HUDEP-2 (cell line): ENCODE data around the gene GFPT1.
"Not testable (repeated sequence)": the region's sequence is repeated elsewhere in the genome, so short reads cannot be mapped to it uniquely, and the experiment has no call there.

Experiments used
- DNase-seq, 76 experiments: peaks; one replicate each; lab custom pipeline; 2025; ENCODE audit not compliant: unreplicated experiment in 76 of 76; lab: John Stamatoyannopoulos, UW

Gene GFPT1

DNA sequence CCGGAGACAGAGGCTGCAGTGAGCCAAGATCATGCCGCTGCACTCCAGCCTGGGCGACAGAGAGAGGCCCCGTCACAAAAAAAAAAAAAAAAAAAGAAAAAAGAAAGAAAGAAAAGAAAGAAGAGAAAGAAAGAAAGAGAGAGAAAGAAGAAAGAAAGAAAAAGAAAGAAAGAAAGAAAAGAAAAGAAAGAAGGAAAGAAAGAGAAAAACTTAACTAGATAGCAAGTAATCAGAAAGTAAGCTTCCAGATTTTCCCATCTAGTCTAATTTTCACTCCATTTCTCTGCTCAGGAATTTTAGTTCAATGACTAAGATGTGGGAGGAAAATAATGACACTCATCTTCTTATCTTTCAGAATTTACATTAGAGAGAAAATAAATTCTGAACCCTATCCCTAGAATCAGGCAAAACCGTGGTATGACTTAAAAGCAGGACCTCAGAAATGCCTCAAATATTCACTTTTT, 2.4 kb downstream of the GFPT1 start:
- no peak for DNase-seq

DNA sequence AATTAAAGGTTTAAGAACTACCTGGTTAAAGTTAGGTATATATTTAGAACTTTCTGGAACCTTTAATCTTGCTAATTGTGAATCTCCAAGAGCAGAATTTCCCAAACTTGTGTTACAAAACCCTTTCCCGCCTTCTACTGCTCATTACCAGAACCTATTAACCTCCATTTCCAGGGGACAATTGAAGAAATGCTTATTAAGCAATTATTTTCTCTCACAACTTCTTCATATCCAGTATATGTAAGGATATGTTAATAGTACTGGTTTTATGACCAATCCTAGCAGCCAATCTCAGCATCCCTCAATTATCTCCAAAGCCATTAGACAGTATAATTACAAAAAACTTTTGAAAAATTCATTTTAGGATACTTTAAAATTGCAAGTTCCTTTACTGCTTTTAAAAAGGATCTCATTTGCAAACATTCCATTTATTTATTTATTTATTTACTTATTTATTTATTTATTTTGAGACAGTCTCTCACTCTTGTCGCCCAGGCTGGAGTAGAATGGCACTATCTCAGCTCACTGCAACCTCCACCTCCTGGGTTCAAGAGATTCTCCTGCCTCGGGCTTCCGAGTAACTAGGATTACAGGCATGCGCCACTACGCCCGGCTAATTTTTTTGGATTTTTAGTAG, 3.7 kb downstream of the GFPT1 start:
- no peak for DNase-seq

DNA sequence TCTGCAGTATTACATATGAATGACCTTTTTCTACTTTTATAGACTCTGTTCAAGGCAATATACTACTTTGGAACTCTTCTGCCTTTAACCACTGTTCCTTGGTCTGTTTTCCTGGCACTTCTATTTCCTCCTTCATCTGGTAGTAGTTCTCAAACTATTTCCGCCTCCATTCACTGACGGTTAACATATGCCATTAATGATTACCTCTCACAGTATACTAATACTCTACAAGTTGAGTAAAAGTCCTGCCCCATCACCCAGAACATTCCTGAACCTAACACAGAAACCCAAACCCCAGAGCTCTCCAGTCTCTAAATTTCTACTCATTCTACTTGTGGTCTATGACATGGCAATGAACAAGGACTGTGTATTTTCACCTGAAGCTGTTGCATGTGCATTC, 4.5 kb downstream of the GFPT1 start:
- no peak for DNase-seq

DNA sequence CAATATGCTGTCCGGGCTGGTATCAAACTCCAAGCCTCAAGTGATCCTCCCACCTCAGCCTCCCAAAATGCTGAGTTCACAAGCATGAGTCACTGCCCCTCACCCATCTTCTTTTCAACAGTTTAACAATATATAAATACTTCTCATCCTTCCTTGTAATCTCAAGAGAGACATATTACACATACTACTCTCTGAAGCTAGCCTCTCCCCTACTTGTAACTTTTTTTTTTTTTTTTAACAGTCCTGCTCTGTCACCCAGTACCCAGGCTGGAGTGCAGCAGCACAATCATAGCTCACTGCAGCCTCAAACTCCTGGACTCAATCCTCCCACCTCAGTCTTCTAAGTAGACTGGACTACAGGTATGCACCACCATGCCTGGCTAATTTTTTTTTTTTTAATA, 5.7 kb downstream of the GFPT1 start:
- DNase-seq, result peak in 11 of 76 experiments; percentile 3 to 27 (median 13)

DNA sequence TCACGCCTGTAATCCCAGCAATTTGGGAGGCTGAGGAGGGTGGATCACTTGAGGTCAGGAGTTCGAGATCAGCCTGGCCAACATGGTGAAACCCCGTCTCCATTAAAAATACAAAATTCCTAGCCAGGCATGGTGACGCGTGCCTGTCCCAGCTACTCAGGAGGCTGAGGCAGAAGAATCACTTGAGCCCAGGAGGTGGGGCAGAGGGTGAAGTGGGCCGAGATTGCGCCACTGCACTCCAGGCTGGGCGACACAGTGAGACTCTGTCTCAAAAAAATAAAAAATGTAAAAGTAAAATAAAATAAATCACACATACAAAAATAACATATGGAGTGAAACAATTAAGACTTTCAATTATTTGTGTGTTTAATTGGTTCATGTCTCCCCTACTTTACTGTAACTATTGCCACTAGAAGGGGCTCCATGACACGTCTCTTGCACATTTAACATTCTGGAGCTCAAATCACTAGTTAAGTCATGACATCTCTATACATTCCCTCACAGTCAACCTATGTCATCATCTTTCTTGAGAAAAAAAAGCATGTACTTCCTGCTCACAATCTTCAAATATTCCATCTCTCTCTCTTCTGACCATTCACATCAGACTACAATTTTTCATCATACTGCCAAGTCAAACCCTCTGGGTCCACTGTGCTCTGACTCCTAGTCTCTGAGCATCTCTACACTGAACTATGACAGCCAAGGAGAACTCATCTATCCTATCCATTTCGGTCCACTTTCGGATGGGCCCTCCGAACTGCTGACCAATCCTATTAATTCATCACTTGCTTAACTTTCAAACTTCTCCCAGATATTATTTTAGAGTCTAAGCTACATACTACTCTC, 6.7 kb downstream of the GFPT1 start:
- DNase-seq, result no peak

DNA sequence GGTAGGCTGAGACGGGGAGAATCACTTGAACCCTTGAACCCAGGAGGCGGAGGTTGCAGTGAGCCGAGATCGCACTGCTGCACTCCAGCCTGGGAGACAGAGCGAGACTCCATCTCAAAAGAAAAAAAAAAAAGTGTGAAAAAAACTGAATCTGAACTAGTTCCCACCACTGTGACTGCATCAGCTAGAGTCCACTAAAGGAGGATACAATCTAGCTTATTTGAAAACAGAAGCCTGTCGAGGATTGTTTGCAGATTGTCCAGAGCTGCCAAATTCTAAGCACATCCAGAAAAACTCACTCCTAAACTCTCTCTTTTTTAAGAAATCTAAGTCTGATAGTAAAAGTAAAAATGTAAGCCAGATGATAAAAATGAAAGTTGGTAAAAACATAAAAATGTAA, 10.6 kb downstream of the GFPT1 start:
- DNase-seq, result no peak

DNA sequence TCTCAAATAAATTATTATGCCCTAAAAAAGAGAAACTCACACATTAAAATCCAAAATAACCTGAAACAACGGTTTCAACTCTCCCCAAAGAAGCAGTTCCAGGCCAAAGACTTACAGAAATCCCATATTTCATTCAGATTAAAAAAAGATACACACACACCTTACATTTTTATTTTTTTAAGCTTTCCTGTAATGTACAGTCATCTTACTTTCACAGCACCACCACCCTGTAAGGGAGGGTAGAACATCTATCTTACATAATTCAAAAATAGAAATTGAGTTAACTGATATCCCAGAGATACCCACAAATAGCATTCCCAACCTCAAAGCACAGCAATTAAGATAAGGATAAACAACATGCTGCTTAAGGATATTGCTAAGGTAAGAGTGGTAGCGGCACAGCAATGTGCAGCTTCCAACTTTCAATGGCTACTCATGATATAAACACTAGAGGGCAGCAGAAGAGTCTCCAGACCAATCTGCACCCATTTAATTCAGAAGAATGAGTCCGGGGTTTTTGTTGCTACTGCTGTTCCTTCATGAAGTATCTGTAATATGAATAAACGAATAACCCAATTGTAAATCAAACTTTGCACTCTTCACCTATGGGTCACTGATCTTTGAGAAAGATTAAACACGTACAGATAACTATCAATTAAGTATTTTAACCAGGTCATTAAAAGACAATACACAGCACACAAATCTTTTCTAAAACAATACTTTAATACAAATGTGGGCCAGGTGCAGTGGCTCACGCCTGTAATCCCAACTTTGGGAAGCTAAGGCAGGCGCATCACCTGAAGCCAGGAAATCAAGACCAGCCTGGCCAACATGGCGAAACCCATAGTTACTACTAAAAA, 11.3 kb downstream of the GFPT1 start:
- peak in 20 of 76 experiments; percentile 11 to 50 (median 28) for DNase-seq

DNA sequence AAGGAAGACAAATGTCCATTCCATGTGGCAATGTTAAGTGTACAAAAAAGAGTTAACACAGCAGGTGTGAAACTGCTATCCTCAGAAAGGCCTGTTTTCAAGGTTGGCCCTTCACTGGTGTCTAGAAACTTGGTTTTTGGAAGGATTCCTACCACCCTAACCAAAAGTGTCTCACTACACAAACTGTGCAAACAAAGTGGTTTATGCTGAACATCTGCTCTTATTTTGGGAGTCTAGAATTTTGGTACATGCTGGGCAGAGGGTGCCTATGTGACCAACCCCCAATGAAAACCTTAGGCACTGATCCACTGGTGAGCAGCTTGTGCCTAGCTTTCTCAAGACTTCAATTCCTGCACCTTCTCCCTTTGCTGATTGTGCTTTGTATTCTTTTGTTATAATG, 14.3 kb downstream of the GFPT1 start:
- no peak for DNase-seq

DNA sequence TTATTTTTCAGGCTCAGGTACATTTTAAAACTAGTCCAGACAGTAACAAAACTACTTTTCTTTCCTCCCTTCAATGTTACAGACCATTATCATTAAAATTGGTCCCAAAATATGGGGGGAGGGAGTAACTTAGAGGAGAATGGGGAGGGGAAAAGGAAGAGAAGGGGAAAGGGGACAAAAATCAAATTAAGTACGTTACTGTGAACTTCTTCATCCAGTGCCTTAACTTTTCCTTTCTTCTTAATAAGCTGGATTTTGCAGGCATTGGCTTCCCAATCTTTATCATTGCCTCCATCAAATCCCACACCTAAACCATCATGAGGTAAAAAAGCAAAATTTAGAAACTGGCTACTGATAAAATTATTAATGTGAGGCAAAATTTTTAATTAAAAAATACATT, 17.2 kb downstream of the GFPT1 start:
- no peak for DNase-seq

DNA sequence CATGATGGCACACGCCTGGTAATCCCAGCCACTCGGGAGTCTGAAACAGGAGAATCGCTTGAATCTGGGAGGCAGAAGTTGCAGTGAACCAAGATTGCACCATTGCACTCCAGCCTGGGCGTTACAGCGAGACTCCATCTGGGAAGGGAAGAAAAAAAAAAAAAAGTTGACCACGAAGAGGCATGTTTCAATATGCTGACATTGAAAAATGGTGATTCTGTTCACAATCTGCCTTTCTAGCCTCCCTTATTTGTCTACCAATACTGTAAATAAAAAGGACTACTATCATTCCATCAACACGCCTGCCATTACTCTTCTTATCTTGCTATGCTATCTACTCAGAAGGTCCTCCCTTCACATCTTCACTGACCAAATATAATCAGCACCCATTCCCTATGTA, 18.4 kb downstream of the GFPT1 start:
- DNase-seq, result no peak

DNA sequence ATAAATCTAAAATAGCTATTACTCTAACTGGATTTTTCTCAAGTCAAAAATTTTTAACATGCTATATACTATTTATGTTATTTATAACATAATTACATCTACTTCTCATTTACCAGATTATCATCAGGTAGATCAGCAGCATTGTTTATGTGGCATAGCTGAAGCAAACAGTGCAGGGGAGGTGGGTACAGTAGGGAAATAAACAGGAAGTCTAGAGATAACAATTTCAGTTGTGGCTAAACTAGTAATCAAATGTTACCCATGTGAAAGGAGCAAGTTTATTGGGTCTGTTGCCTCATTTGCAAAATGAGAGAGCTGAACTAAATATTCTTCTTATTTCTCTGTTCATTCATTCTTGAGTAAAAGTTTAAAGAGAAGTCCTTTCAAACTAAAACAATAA, 27.7 kb downstream of the GFPT1 start:
- DNase-seq, result no peak

DNA sequence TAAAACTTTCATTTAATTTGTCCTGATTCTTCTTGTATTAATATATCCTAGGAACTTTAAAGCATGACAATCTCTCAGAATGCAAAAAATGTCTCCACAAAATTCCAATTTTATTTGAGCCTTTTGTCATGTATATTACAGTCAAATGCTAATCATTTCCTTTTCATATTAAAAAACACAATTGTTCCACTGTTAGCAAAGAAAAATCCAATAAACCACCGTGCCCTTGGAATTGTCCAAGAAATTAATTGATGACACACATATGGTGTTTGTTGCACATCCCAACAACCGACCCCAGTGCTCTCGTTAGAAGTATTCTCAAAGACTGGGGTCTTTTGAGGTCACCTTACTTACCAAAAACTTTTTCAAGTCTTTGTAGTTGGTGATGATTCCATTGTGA, 28.1 kb downstream of the GFPT1 start:
- DNase-seq, result no peak

DNA sequence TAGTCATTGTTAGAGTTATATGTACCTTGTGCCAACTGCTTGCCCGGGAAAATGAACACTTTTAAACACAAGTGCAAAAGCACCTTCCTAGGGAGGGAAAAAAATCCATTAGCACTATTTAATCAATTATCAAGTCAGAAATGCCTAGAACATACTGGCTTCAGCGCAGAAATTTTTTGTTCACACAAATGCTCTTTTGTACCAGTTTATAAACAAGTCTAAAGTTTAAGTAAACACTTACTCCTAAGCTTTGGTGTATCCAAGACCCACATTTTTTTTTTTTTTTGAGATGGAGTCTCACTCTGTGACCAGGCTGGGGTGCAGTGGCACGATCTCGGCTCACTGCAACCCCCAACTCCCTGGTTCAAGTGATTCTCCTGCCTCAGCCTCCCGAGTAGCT, 30.6 kb downstream of the GFPT1 start:
- no peak for DNase-seq

DNA sequence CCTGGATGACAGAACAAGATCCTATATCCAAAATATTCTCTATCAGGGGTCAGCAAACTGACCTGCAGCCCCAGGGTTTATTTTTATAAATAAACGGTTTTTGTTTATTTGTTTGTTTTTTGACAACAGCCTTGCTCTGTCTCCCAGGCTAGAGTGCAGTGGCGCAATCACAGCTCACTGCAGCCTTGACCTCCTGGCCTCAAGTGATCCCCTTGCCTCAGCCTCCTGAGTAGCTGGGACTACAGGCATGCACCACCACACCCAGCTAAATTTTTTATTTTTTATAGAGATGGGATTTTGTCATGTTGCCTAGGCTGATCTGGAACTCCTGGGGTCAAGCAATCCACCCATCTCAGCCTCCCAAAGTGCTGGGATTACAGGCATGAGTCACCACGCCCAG, 32.1 kb downstream of the GFPT1 start:
- not testable (repeated sequence) for DNase-seq

DNA sequence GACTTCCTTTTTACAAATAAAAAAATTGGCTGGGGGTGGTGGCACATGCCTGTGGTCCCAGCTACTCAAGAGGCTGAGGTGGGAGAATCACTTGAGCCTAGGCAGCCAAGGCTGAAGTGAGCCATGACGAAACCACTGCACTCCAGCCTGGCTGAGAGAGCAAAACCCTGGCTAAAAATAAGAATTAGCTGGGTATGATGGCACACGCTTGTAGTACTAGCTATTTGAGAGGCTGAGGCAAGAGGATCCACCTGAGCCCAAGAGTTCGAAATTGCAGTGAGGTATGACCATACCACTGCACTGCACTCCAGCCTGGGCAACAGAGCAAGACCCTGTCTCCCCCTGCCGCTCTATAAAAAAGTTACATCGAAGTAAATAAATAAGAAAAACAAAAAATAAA, 33.7 kb downstream of the GFPT1 start:
- DNase-seq, result no peak

DNA sequence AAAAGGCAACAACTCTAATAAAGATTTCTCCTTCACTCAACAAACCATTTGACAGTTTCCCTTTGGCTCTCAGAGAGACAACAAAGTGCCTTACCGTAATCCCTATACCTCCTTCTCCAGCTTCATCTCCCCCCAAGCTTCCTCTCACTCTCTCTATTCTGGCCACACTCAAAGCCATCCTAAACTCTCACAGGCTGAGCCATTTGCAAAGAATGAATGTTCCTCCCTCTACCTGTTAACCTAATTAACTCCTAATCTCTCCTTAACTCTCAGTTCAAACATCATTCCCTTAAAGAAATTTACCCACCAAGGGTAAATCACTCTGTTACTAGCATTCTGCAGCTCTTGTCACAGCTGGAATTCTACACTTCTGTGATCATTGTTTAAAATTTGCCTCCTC, 38.2 kb downstream of the GFPT1 start:
- no peak for DNase-seq

DNA sequence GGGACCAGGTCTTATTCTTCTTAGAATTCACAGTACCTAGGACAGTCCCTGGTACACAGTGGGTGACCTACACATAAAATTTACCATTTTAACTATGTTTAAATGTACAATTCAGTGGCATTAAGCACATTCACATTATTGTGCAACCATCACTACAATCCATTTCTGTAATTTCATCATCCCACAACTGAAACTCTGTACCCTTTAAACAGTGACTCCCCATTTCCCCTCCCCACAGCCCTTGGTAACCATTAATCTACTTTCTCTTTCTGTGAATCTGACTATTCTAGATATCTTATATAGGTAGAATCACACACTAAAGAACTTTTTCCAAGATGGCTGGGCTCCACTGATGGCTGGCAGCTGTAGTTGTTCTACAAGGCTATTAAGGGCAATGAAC, 41.6 kb downstream of the GFPT1 start:
- no peak for DNase-seq

DNA sequence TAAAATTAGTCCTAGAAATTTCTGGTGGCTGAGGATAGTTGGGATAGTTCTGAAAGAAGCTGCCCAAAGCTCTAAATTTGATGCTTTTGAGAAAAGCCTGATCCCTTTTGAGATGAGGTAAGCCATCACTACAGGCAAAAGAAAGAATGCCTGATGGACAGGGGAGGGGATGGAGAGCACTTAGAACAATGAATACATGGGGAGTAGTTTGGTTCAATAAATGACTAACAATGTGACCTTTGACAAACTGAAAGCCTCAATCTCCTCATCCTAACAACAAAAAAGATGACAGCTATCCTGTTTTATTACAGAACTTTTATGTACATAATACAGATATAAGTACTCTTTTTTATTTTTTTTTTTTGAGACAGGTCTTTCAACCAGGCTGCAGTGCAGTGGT, 42.7 kb downstream of the GFPT1 start:
- DNase-seq, result no peak

DNA sequence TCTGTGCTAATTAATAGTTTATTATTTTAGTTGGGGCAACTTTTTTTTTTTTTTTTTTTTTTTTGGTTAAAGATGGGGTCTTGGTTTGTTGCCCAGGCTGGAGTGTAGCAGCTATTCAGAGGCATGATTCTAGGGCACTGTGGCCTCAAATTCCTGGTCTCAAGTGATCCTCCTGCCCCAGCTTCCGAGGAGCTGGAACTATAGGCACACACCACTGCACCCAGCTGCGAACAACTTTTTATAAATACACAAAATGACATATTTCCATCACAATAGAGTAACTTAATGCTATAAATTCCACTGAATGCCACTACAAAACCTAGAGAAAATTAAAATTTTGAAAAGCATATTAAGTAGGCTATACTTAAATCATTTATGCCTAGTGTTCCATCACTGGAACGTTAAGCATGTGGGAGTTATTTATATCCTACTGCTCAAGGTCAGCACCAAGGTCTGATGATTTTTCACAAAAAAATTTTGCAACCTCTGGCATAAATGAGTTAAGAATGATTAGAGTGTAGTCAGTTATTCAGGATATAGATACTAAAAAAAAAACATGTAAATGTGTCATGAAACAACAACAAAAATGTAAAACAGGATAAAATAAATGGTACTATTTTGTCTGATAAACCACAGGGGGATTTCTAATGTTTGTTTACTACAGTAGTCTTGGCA, 46.8 kb downstream of the GFPT1 start:
- DNase-seq, result no peak

DNA sequence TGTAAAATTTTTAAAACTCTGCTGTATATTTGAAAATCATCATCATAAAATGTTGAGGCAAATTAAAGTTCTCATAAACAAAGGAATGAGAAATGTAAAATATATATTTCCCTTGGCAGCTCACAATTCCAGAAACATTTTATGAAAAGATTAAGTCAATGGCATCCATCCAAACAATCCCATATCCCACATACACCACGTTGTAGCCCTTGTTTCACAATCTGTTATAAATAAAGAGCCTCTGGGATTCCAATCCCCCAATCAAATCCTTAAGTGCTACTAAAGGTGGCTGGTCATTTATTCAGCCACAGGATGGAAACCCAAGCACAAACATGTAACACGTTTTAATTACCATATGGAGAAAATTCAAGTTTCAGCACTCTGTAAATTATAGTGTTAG, 51.7 kb downstream of the GFPT1 start:
- no peak for DNase-seq

DNA sequence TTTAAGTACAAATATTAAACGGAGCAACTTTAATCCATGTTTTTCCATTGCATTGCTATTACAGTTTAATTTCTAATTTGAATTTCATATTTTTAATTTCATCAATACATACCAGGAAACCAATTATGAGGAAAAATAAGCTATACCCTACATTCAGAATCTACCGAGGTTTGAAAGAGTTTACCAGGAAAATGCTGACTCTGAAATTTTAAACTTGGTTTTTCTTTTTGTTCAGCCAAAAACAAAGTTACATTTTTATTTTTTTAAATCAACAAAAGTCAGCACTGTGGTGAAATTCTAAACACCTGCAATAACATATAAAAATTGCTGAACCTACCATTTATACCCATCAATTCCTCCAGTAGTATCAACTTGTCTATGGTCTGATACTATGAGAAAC, 53.7 kb downstream of the GFPT1 start:
- DNase-seq, result no peak
